Endothelial cell of umbilical vein (primary cell): ENCODE data around the gene OR6Q1.

Experiments used
- CTCF ChIP-seq, 2 donors: IDR thresholded peaks; 1 replicate in 1 of 2; 2 replicates in 1 of 2; pipeline ENCODE4 v1.5.1; 2011; ENCODE audit warnings: low read length in 2 of 2, mild to moderate bottlenecking in 2 of 2, moderate library complexity in 2 of 2, control low read depth in 1 of 2, inconsistent platforms in 1 of 2, low read depth in 1 of 2; ENCODE audit not compliant: insufficient read depth in 1 of 2; ENCODE audit errors: extremely low read depth in 1 of 2
- FOS ChIP-seq: IDR thresholded peaks from 2 replicates; pipeline ENCODE4 v1.6.1; 2011; ENCODE audit warnings: mild to moderate bottlenecking, low read length, moderate library complexity, borderline replicate concordance; ENCODE audit not compliant: insufficient read depth
- JUN ChIP-seq: IDR thresholded peaks from 2 replicates; pipeline ENCODE4 v1.6.1; 2011; ENCODE audit warnings: borderline replicate concordance, low read depth; ENCODE audit not compliant: insufficient read length, insufficient read depth
- MYC ChIP-seq: IDR thresholded peaks from one replicate; pipeline ENCODE4 v1.6.1; 2011; ENCODE audit warnings: mild to moderate bottlenecking, low read depth, low read length
- POLR2AphosphoS5 ChIP-seq: IDR thresholded peaks from 2 replicates; pipeline ENCODE4 v1.6.1; 2012; ENCODE audit warnings: low read depth, mild to moderate bottlenecking, control low read depth, low read length, moderate library complexity; ENCODE audit not compliant: insufficient read depth
- TF ChIP-seq, protein P1 (sequence below): IDR thresholded peaks from 2 replicates; pipeline ENCODE4 v1.6.1; 2011; ENCODE audit not compliant: insufficient read depth, insufficient read length

DNA sequence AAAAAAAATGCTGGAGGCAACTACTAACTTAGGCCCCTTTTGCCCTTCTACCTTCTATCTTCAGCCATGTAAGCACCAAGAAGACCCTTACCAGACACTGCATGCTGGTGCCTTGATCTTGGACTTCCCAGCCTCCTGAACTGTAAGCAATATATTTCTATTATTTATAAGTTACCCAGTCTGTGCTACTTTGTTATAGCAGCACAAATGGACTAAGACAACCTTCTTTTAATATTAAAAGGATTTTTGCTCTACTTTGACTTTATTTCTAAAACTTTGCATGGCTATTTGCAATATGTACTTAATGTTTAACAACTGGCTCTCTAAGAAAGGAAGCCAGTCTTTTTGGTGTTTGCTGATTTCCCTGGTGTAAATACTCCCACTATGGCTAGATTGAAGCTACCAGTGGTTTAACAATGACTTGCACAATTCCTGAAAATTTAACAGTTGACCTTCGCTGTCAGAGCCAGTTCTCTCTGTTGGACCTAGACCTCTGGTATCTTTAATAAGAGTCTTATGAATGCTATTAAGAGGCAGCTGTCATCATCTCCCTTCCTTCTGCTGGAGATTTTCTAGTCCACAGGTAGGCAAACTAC, 25.2 kb downstream of the OR6Q1 start:
- TF ChIP-seq CTCF (IDR thresholded peaks at IDR 0.05; ENCODE audit: extremely low read depth in 1 of 2, insufficient read depth in 1 of 2, low read depth in 1 of 2, low read length in 2 of 2) (no peak), POLR2AphosphoS5 (no peak), MYC (no peak), FOS (no peak), JUN (no peak)
- TF ChIP-seq, protein P1, sequence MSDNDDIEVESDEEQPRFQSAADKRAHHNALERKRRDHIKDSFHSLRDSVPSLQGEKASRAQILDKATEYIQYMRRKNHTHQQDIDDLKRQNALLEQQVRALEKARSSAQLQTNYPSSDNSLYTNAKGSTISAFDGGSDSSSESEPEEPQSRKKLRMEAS = no peak
